Measurements from ENCODE around the gene SIRPA. TPM values are rescaled to one million over a fixed set of nuclear protein-coding genes. Genes with fewer than 3 reads are reported as not detected.

The SIRPA gene
- total RNA-seq, 2 experiments from 2014 or later, result 0.12 to 0.31 TPM

- H3K9me3 Mint-ChIP-seq, result no peaks in the 10 kb centered on the region
- H3K36me3 Mint-ChIP-seq, result no peaks in the 10 kb centered on the region
- DNase-seq, result no peak
- H3K27me3 Mint-ChIP-seq, result peaks cover under 1% of the 10 kb centered on the region
- H3K4me1 Mint-ChIP-seq, result no peaks in the 10 kb centered on the region
- H3K4me3 Mint-ChIP-seq, result no peak overlapping the region
- H3K27ac Mint-ChIP-seq, result no peak overlapping the region
These were observed 27.6 kb downstream of the SIRPA start for GRCh38 chr20:1922786-1923185.

GRCh38 chr20:1924910-1925861 is 30.0 kb downstream of the SIRPA start:
- H3K4me3 Mint-ChIP-seq, result no peak overlapping the region
- H3K27ac Mint-ChIP-seq, result no peak overlapping the region
- H3K36me3 Mint-ChIP-seq, result no peaks in the 10 kb centered on the region
- H3K9me3 Mint-ChIP-seq, result no peaks in the 10 kb centered on the region
- H3K27me3 Mint-ChIP-seq, result peaks cover 9% of the 10 kb centered on the region
- no peak for DNase-seq
- H3K4me1 Mint-ChIP-seq, result no peaks in the 10 kb centered on the region

- Mint-ChIP-seq H3K4me3 (no peak overlapping the region), H3K9me3 (no peaks in the 10 kb centered on the region), H3K27ac (no peak overlapping the region), H3K27me3 (peaks cover 12% of the 10 kb centered on the region), H3K4me1 (no peaks in the 10 kb centered on the region), H3K36me3 (no peaks in the 10 kb centered on the region)
- no peak for DNase-seq
These were observed 31.0 kb downstream of the SIRPA start for GRCh38 chr20:1926237-1926636.

- Mint-ChIP-seq H3K36me3 (no peaks in the 10 kb centered on the region), H3K4me3 (no peak overlapping the region), H3K27me3 (peaks cover 20% of the 10 kb centered on the region), H3K27ac (no peak overlapping the region), H3K4me1 (no peaks in the 10 kb centered on the region), H3K9me3 (no peaks in the 10 kb centered on the region)
- DNase-seq, result no peak
These were observed 32.0 kb downstream of the SIRPA start for GRCh38 chr20:1927217-1927616.

- Mint-ChIP-seq H3K9me3 (no peaks in the 10 kb centered on the region), H3K27ac (no peak overlapping the region), H3K4me1 (no peaks in the 10 kb centered on the region), H3K36me3 (no peaks in the 10 kb centered on the region), H3K4me3 (no peak overlapping the region), H3K27me3 (peaks cover 29% of the 10 kb centered on the region)
- no peak for DNase-seq
These were observed 32.9 kb downstream of the SIRPA start for GRCh38 chr20:1928154-1928553.

- H3K4me3 Mint-ChIP-seq, result no peak overlapping the region
- no peak for DNase-seq
These were observed 33.6 kb downstream of the SIRPA start for GRCh38 chr20:1928782-1929181.

GRCh38 chr20:1929460-1929859 is 34.3 kb downstream of the SIRPA start:
- DNase-seq, result no peak
- Mint-ChIP-seq H3K27ac (no peak overlapping the region), H3K4me1 (no peaks in the 10 kb centered on the region), H3K9me3 (no peaks in the 10 kb centered on the region), H3K27me3 (peaks cover 37% of the 10 kb centered on the region), H3K4me3 (no peak overlapping the region), H3K36me3 (no peaks in the 10 kb centered on the region)

More at GRCh38 chr20:1928782-1929181, 33.6 kb downstream of the SIRPA start:
- no peak overlapping the region for H3K27ac Mint-ChIP-seq
- H3K36me3 Mint-ChIP-seq, result no peaks in the 10 kb centered on the region
- H3K9me3 Mint-ChIP-seq, result no peaks in the 10 kb centered on the region
- peaks cover 30% of the 10 kb centered on the region for H3K27me3 Mint-ChIP-seq
- no peaks in the 10 kb centered on the region for H3K4me1 Mint-ChIP-seq

- no peak overlapping the region for H3K4me3 Mint-ChIP-seq
- DNase-seq, result no peak
- H3K27ac Mint-ChIP-seq, result no peak overlapping the region
- H3K9me3 Mint-ChIP-seq, result no peaks in the 10 kb centered on the region
- peaks cover 37% of the 10 kb centered on the region for H3K27me3 Mint-ChIP-seq
- no peaks in the 10 kb centered on the region for H3K4me1 Mint-ChIP-seq
- no peaks in the 10 kb centered on the region for H3K36me3 Mint-ChIP-seq
These were observed 35.0 kb downstream of the SIRPA start for GRCh38 chr20:1930165-1930564.

- H3K27me3 Mint-ChIP-seq, result peaks cover 37% of the 10 kb centered on the region
- H3K4me1 Mint-ChIP-seq, result no peaks in the 10 kb centered on the region
- no peaks in the 10 kb centered on the region for H3K36me3 Mint-ChIP-seq
- no peak overlapping the region for H3K27ac Mint-ChIP-seq
- H3K4me3 Mint-ChIP-seq, result no peak overlapping the region
- DNase-seq, result no peak
- no peaks in the 10 kb centered on the region for H3K9me3 Mint-ChIP-seq
These were observed 36.6 kb downstream of the SIRPA start for GRCh38 chr20:1931830-1932229.

GRCh38 chr20:1932971-1933370 is 37.8 kb downstream of the SIRPA start:
- Mint-ChIP-seq H3K27me3 (peaks cover 35% of the 10 kb centered on the region), H3K4me3 (no peak overlapping the region), H3K4me1 (no peaks in the 10 kb centered on the region), H3K27ac (no peak overlapping the region), H3K36me3 (no peaks in the 10 kb centered on the region), H3K9me3 (no peaks in the 10 kb centered on the region)
- DNase-seq, result no peak

GRCh38 chr20:1933465-1933870 is 38.3 kb downstream of the SIRPA start:
- H3K27ac Mint-ChIP-seq, result no peak overlapping the region
- H3K9me3 Mint-ChIP-seq, result no peaks in the 10 kb centered on the region
- H3K4me1 Mint-ChIP-seq, result no peaks in the 10 kb centered on the region
- no peak overlapping the region for H3K4me3 Mint-ChIP-seq
- H3K36me3 Mint-ChIP-seq, result no peaks in the 10 kb centered on the region
- peaks cover 30% of the 10 kb centered on the region for H3K27me3 Mint-ChIP-seq
- no peak for DNase-seq

GRCh38 chr20:1934156-1934555 is 38.9 kb downstream of the SIRPA start:
- Mint-ChIP-seq H3K9me3 (no peaks in the 10 kb centered on the region), H3K4me3 (no peak overlapping the region), H3K36me3 (no peaks in the 10 kb centered on the region), H3K4me1 (no peaks in the 10 kb centered on the region), H3K27ac (no peak overlapping the region), H3K27me3 (peaks cover 29% of the 10 kb centered on the region)
- DNase-seq, result no peak

GRCh38 chr20:1934721-1935573 is 39.7 kb downstream of the SIRPA start:
- H3K27me3 Mint-ChIP-seq, result peaks cover 29% of the 10 kb centered on the region
- H3K27ac Mint-ChIP-seq, result no peak overlapping the region
- no peaks in the 10 kb centered on the region for H3K9me3 Mint-ChIP-seq
- no peak overlapping the region for H3K4me3 Mint-ChIP-seq
- H3K4me1 Mint-ChIP-seq, result no peaks in the 10 kb centered on the region
- no peak for DNase-seq
- no peaks in the 10 kb centered on the region for H3K36me3 Mint-ChIP-seq

GRCh38 chr20:1935696-1936366 is 40.6 kb downstream of the SIRPA start:
- no peaks in the 10 kb centered on the region for H3K36me3 Mint-ChIP-seq
- no peak for DNase-seq
- peaks cover 33% of the 10 kb centered on the region for H3K27me3 Mint-ChIP-seq
- no peaks in the 10 kb centered on the region for H3K9me3 Mint-ChIP-seq
- no peaks in the 10 kb centered on the region for H3K4me1 Mint-ChIP-seq
- H3K27ac Mint-ChIP-seq, result no peak overlapping the region
- no peak overlapping the region for H3K4me3 Mint-ChIP-seq

All from activated naive CD8-positive, alpha-beta T cell treated with anti-CD3 and anti-CD28 coated beads for 36 hours (primary cell).